Left hindlimb (tissue), 1 donor: ENCODE data around the gene SATB2.

ENCODE experiments used
- DNase-seq: peaks from one replicate; pipeline ENCODE4 v3.0.0-alpha.2; 2018

SATB2 gene

GRCh38 chr2:199317646-199318045, 140.1 kb downstream of the SATB2 start:
- DNase-seq, result no peak

- no peak for DNase-seq
Observed at GRCh38 chr2:199316851-199317250, 140.9 kb downstream of the SATB2 start.

- no peak for DNase-seq
Observed at GRCh38 chr2:199315299-199316179, 142.2 kb downstream of the SATB2 start.

- DNase-seq, result no peak
Observed at GRCh38 chr2:199312931-199313330, 144.8 kb downstream of the SATB2 start.

GRCh38 chr2:199310771-199311585, 146.8 kb downstream of the SATB2 start:
- DNase-seq, result no peak

GRCh38 chr2:199309973-199310372, 147.8 kb downstream of the SATB2 start:
- DNase-seq, result peak; percentile 48

GRCh38 chr2:199309411-199309810, 148.3 kb downstream of the SATB2 start:
- no peak for DNase-seq

GRCh38 chr2:199308567-199308966, 149.2 kb downstream of the SATB2 start:
- DNase-seq, result peak; percentile 27

GRCh38 chr2:199307461-199307860, 150.3 kb downstream of the SATB2 start:
- DNase-seq, result no peak

GRCh38 chr2:199306116-199306515, 151.6 kb downstream of the SATB2 start:
- no peak for DNase-seq

- DNase-seq, result peak; percentile 37
Observed at GRCh38 chr2:199303728-199304177, 154.0 kb downstream of the SATB2 start.

GRCh38 chr2:199302851-199303250, 154.9 kb downstream of the SATB2 start:
- DNase-seq, result no peak

- DNase-seq, result no peak
Observed at GRCh38 chr2:199288424-199288823, 169.3 kb downstream of the SATB2 start.

- DNase-seq, result no peak
Observed at GRCh38 chr2:199282309-199282708, 175.4 kb downstream of the SATB2 start.

- DNase-seq, result no peak
Observed at GRCh38 chr2:199279146-199279545, 178.6 kb downstream of the SATB2 start.

- DNase-seq, result no peak
Observed at GRCh38 chr2:199278099-199278498, 179.6 kb downstream of the SATB2 start.

GRCh38 chr2:199273042-199273511, 184.7 kb downstream of the SATB2 start:
- no peak for DNase-seq

- DNase-seq, result no peak
Observed at GRCh38 chr2:199261936-199262335, 195.8 kb downstream of the SATB2 start.

- no peak for DNase-seq
Observed at GRCh38 chr2:199261239-199261638, 196.5 kb downstream of the SATB2 start.

GRCh38 chr2:199259671-199260070, 198.1 kb downstream of the SATB2 start:
- DNase-seq, result no peak

GRCh38 chr2:199258291-199258690, 199.4 kb downstream of the SATB2 start:
- DNase-seq, result no peak

- DNase-seq, result no peak
Observed at GRCh38 chr2:199257261-199258224, 200.2 kb downstream of the SATB2 start.
